ENCODE results near the gene RPL41. TPM values are rescaled to one million over a fixed set of nuclear protein-coding genes. Genes with fewer than 3 reads are reported as not detected.
A peak's percentile ranks its signal among the peaks of the same experiment; 100 is the strongest.

Gene RPL41
- total RNA-seq, 1 donor from 2014 or later, result 2,458 TPM

GRCh38 chr12:56130876-56131275 lies 14.4 kb downstream of the RPL41 start:
- Histone ChIP-seq H3K27me3 (no peaks in the 10 kb centered on the region), H3K4me1 (peaks cover 33% of the 10 kb centered on the region), H3K9me3 (no peaks in the 10 kb centered on the region), H3K4me3 (no peak overlapping the region), H3K36me3 (peaks cover 4 to 54% of the 10 kb centered on the region in 2 donors), H3K27ac (no peak overlapping the region)
- DNase-seq (ENCODE audit: extremely low spot score in 2 of 2), result no peak
- intact Hi-C loops (cut with DNase I), result no loop called here
- TF ChIP-seq, protein P1, sequence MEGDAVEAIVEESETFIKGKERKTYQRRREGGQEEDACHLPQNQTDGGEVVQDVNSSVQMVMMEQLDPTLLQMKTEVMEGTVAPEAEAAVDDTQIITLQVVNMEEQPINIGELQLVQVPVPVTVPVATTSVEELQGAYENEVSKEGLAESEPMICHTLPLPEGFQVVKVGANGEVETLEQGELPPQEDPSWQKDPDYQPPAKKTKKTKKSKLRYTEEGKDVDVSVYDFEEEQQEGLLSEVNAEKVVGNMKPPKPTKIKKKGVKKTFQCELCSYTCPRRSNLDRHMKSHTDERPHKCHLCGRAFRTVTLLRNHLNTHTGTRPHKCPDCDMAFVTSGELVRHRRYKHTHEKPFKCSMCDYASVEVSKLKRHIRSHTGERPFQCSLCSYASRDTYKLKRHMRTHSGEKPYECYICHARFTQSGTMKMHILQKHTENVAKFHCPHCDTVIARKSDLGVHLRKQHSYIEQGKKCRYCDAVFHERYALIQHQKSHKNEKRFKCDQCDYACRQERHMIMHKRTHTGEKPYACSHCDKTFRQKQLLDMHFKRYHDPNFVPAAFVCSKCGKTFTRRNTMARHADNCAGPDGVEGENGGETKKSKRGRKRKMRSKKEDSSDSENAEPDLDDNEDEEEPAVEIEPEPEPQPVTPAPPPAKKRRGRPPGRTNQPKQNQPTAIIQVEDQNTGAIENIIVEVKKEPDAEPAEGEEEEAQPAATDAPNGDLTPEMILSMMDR (IDR thresholded peaks at IDR 0.05), result no peak
- TF ChIP-seq POLR2AphosphoS5 (IDR thresholded peaks at IDR 0.05; ENCODE audit: insufficient read depth in 1 of 2, low read depth in 1 of 2) (no peak), POLR2A (IDR thresholded peaks at IDR 0.05) (no peak)

- no peak overlapping the region for H3K4me3 ChIP-seq
- peaks cover 4 to 92% of the 10 kb centered on the region in 2 donors for H3K36me3 ChIP-seq
- DNase-seq (ENCODE audit: extremely low spot score in 2 of 2), result no peak
- intact Hi-C loops (cut with DNase I), result no loop called here
- H3K27ac ChIP-seq, result no peak overlapping the region
- H3K27me3 ChIP-seq, result no peaks in the 10 kb centered on the region
- no peak for TF ChIP-seq POLR2AphosphoS5 (IDR thresholded peaks at IDR 0.05; ENCODE audit: insufficient read depth in 1 of 2, low read depth in 1 of 2)
- TF ChIP-seq POLR2A (IDR thresholded peaks at IDR 0.05), result no peak
- TF ChIP-seq, protein P1 (IDR thresholded peaks at IDR 0.05), result no peak
- no peaks in the 10 kb centered on the region for H3K9me3 ChIP-seq
- peaks cover 7% of the 10 kb centered on the region for H3K4me1 ChIP-seq
These were observed 18.5 kb downstream of the RPL41 start for GRCh38 chr12:56134897-56135296.

DNA sequence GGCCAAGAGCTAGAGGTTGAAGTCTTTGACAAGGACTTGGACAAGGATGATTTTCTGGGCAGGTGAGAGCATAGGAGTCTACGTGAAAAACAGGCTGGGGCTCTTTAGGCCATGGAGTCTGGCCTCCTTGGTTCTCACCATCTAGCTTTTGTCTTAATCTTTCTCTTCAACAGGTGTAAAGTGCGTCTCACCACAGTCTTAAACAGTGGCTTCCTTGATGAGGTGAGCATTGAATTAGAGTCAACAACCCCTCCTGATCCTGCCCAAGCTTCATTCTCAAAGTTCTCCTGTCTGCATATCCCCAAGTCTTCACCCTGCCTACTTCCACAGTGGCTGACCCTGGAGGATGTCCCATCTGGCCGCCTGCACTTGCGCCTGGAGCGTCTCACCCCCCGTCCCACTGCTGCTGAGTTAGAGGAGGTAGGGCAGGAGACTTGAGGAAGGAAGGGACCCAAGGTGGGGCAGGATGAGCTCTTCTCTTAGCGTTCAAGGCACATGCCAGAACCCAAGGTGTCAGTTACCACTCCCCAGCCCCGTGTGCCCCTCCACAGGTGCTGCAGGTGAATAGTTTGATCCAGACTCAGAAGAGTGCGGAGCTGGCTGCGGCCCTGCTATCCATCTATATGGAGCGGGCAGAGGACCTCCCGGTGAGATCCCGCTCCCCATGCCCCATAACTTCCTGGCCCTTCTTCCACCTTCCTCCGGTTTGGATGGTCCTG lies 21.6 kb downstream of the RPL41 start:
- Histone ChIP-seq H3K9me3 (no peaks in the 10 kb centered on the region), H3K27ac (no peak overlapping the region), H3K27me3 (no peaks in the 10 kb centered on the region), H3K36me3 (peaks cover 4 to 94% of the 10 kb centered on the region in 2 donors), H3K4me3 (no peak overlapping the region), H3K4me1 (peaks cover 2% of the 10 kb centered on the region)
- DNase-seq (ENCODE audit: extremely low spot score in 2 of 2), result no peak
- intact Hi-C loops (cut with DNase I), result no loop called here
- TF ChIP-seq POLR2AphosphoS5 (IDR thresholded peaks at IDR 0.05; ENCODE audit: insufficient read depth in 1 of 2, low read depth in 1 of 2) (no peak), POLR2A (IDR thresholded peaks at IDR 0.05) (no peak)
- TF ChIP-seq, protein P1 (IDR thresholded peaks at IDR 0.05), result no peak

GRCh38 chr12:56141946-56142784 lies 25.7 kb downstream of the RPL41 start:
- peaks cover 2 to 70% of the 10 kb centered on the region in 2 donors for H3K36me3 ChIP-seq

More at GRCh38 chr12:56141946-56142784, 25.7 kb downstream of the RPL41 start:
- H3K9me3 ChIP-seq, result no peaks in the 10 kb centered on the region
- TF ChIP-seq, protein P1 (IDR thresholded peaks at IDR 0.05), result no peak
- TF ChIP-seq POLR2A (IDR thresholded peaks at IDR 0.05) (no peak), POLR2AphosphoS5 (IDR thresholded peaks at IDR 0.05; ENCODE audit: insufficient read depth in 1 of 2, low read depth in 1 of 2) (no peak)
- no peak overlapping the region for H3K4me3 ChIP-seq
- no peak for DNase-seq (ENCODE audit: extremely low spot score in 2 of 2)
- no peaks in the 10 kb centered on the region for H3K27me3 ChIP-seq
- H3K4me1 ChIP-seq, result peaks cover 19% of the 10 kb centered on the region
- intact Hi-C loops (cut with DNase I), result no loop called here
- peak overlapping the region; percentile 48 for H3K27ac ChIP-seq
